Left colon (tissue), 2 donors: ENCODE data around the gene ANKRD50. TPM values are rescaled to one million over a fixed set of nuclear protein-coding genes. Genes with fewer than 3 reads are reported as not detected.

Experiments used
- ATAC-seq: fragments of 200-7000 bp; cut with Tn5 transposase; one replicate; pipeline ENCODE4 v1.9.1; 2020; ENCODE audit warnings: mild to moderate bottlenecking, moderate library complexity
- DNase-seq, 2 donors: peaks; one replicate each; pipeline ENCODE4 v3.0.0-alpha.2; 2020
- intact Hi-C, 2 donors: fragments of 100-400 bp; cut with DNase I in 1 of 2; cut with micrococcal nuclease in 1 of 2; formaldehyde crosslinking; loops; one replicate each; pipeline versions ENCODE4 v1.11.2 to v1.14.0; 2022; cut with DNase I, micrococcal nuclease
- long read RNA-seq: library from polyadenylated mRNA; unstranded; transcript quantifications from one replicate; pipeline ENCODE4 v2.0.0, GENCODE V29; 2021
- total RNA-seq, 2 donors: library from RNA; stranded (reverse); fragmentation: NEBNext Ultra II Directional; extraction: Animal tissue kit (Norgen Biotek cat#: 25700); gene quantifications; one replicate each; pipeline ENCODE4 v1.2.1, GENCODE V29; 2021
- donor health status: DM: no; HTN: no; CAD: no.
- donor health status: DM: yes; HTN: yes; CAD: no.

The ANKRD50 gene
- total RNA-seq, result 10 to 100 TPM in 1 of 2 donors, 1 to 10 TPM in 1; 9.4 to 11.8 TPM
- long read RNA-seq, full-length matches to known transcripts, result 3 of 8 reads
- long read RNA-seq, partial matches to known transcripts, result 4 of 8 reads
- long read RNA-seq, other reads (novel, unspliced or antisense), result 1 of 8 reads

- DNase-seq (peak; percentile 86 to 91), ATAC-seq (peak; percentile 79)
- intact Hi-C loops, result no loop called here
Observed at GRCh38 chr4:124712372-124713184, at the start of gene ANKRD50. Gene ANKRD50 (minus strand): TSS chr4:124712732. CDS start chr4:124710511, 2,221 bp downstream.

DNA sequence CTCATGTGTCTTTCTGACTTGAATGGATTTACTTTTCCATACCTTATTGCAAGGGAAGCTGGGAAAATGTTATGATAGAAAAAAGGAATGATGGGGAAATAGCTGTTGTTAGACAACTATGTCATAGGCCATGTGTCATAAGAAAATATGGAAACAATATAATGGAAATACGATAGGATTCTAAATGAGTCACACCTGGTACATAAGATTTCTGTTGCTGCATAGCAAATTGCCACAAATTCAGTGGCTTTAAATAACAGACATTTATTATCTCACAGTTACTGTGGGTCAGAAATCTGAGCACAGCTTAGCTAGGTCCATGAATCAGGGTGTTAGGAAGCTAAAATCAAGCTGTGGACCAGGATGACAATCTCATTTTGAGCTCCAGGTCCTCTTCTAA, 44.6 kb upstream of the ANKRD50 start:
- no peak for DNase-seq
- ATAC-seq, result no peak
- intact Hi-C loops, result no loop called here

GRCh38 chr4:124754681-124755080, 42.1 kb upstream of the ANKRD50 start:
- ATAC-seq (no peak), DNase-seq (no peak)
- intact Hi-C loops, result no loop called here

GRCh38 chr4:124753941-124754581, 41.5 kb upstream of the ANKRD50 start:
- no peak for DNase-seq
- no peak for ATAC-seq
- intact Hi-C loops, result no loop called here

GRCh38 chr4:124749421-124749820, 36.9 kb upstream of the ANKRD50 start:
- no peak for ATAC-seq

DNA sequence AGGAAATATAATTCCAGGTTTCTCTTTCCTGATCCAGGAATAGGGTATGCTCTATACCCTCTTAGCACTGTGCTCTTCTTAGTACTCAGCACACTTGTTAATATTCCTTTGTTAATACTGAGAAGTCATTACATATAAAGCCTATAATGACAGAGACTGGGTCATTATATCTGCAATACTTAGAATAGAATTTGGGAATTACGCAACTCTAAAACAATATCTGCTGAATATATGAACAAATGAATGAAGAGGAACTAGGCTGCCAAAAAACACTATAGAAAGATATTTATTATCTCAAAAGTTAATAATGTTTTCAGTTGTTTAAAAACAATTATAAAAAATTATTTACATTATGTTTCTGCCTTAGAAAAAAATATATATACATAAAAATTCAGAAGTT, 36.4 kb upstream of the ANKRD50 start:
- ATAC-seq (no peak), DNase-seq (no peak)
- intact Hi-C loops, result no loop called here

More at GRCh38 chr4:124749421-124749820, 36.9 kb upstream of the ANKRD50 start:
- intact Hi-C loops, result no loop called here
- DNase-seq, result no peak

DNA sequence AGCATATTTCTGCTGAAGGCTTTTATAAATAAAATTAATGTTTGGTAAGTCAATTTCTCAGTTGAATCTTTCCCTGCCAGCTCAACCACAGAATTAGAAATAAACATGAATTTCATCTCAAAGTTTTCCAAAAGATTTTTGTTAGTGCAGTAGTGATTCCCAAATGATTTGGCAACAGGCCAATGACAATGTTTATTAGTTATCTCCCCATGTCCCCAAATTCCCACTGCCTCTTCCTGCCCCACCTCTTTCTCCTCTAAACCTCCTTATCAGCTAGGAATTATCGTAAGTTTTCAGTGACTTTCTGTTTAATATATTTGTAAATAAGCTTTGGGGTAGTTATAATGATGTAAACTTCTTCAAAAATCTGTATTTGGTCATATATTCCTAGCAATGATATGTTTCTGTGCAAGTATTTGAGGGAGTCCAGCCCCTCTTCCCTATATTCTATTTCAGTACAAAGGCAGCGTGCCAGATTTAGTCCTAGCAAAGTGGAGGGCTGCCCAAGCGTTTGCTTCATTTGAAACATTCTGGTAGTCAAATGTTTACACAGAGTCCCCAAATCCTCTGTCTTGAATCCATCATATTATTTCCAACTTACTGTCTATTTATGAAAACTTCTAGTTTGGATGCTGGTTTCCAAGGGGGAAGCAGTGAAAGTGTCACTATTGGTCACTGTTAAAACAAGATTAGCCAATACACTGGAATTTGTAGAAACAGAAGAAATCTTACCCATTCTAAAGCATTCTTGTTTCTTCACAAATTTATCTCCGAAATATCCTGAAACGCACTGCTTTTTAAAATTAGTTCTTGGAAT, 33.7 kb upstream of the ANKRD50 start:
- DNase-seq (no peak), ATAC-seq (no peak)
- intact Hi-C loops, result no loop called here

DNA sequence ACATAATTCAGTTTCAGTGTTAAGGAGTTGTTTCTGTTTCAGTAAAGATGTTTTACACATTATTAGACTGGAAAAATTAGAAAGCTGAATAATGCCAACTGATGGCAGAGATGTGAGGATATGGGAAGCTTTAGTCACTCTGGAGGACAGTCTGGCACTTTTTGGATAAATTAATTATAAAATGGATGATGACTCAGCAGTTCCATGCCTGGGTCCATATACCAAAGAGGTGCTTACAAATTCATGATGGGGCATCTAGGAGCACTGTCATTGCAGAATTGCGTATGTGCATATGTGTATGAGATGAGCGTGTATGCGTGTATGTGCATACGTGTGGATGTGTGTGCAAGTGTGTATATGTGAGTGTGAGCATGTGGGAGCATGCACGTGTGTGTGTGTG, 31.2 kb upstream of the ANKRD50 start:
- no peak for ATAC-seq
- no peak for DNase-seq
- intact Hi-C loops, result no loop called here

DNA sequence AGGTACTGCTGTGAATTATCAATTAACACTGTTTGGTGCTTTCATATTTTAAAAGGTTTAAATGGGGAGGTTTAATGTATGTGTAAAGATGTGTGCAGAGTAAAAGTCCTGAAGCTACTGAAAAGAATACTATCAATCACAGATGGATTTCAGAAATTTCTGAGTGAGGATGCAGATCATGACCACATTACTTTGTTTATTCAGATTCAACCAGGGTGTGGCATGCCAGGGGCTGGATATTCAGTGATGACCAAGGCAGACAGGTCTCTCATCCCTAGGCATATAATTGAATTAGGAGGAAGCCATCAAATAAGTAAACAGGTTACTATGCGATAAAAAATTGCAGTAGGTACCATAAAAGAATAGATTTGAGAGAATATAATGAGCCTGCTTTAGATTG, 28.0 kb upstream of the ANKRD50 start:
- intact Hi-C loops, result no loop called here
- ATAC-seq (no peak), DNase-seq (no peak)

DNA sequence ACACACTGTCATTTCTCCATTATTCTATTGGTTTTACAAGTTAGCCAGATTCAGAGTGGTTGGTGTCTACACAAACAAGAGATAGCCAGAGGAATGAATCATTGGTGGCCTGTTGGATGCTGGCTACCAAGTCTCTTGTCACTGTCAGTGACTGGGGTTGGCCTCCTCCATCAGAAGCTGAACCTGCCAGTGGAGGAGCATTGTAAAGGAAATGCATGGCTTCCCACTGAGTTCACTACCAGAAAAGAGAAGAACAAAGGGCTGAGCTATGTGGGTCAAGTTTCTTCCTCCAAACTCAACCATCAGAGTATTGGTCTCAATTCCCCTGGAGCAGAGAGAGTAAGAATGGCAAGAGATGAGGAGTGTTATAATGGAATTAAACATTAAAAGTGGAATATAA, 26.5 kb upstream of the ANKRD50 start:
- no peak for DNase-seq
- intact Hi-C loops, result no loop called here
- no peak for ATAC-seq

DNA sequence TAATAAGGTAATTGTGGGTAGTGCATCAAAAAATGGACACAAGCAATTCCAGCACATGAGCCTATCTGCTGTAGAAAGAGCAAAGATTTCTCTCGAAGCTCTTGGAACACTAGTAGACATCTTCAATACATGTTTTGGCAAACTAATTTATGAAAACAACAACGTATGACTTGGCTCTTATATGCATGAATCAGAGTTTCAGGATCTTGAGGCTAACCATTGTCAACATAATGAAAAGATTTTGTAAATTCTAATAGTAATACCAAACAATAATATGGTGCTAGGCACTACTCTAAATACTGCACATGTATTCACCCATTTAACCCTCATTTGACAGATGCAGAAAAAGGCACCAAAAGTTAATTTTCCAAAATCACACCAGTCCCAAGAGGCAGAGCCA, 25.1 kb upstream of the ANKRD50 start:
- DNase-seq (no peak), ATAC-seq (no peak)
- intact Hi-C loops, result no loop called here

GRCh38 chr4:124736526-124736925, 24.0 kb upstream of the ANKRD50 start:
- intact Hi-C loops, result no loop called here
- DNase-seq (no peak), ATAC-seq (no peak)

- DNase-seq (no peak), ATAC-seq (no peak)
- intact Hi-C loops, result no loop called here
Observed at GRCh38 chr4:124727331-124727890, 14.9 kb upstream of the ANKRD50 start.

DNA sequence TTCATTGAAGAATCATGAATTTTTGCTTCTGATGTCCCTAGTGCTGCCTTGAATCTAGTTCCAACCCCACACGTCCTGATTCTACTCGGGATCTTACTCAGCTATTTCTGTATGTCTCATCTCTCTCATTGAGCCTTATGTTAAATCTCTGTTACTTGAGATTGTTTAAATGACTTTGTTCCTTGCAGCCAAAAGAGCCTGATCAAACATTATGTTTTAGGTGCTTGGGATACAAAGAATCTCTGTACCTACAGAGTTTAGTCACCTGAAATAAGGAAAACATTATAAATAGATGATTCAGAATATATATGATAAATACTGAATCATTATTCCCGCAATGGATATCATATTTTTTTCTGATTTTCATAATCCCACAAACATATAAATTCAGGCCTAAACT, 13.7 kb upstream of the ANKRD50 start:
- DNase-seq (no peak), ATAC-seq (no peak)

DNA sequence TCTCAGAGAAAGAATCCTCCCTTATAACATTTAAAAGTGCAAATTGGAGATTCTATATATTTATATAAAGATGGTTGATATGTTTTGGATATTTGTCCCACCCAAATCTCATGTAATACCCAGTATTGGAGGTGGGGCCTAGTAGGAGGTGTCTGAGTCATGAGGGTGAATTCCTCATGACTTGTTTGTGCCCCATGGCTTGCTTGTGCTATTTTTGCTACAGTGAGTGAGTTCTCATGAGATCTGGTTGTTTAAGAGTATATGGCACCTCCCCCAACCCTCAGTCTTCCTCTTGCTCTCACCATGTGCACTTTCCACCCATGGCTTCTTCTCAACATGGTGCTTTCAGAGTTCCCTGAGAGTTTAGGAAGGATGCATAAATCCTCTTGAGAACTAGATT, 9.5 kb upstream of the ANKRD50 start:
- intact Hi-C loops, result no loop called here
- ATAC-seq (no peak), DNase-seq (no peak)

More for the DNA sequence above, 13.7 kb upstream of the ANKRD50 start:
- intact Hi-C loops, result no loop called here

GRCh38 chr4:124717101-124717500, 4.6 kb upstream of the ANKRD50 start:
- DNase-seq (no peak), ATAC-seq (no peak)
- intact Hi-C loops, result no loop called here

DNA sequence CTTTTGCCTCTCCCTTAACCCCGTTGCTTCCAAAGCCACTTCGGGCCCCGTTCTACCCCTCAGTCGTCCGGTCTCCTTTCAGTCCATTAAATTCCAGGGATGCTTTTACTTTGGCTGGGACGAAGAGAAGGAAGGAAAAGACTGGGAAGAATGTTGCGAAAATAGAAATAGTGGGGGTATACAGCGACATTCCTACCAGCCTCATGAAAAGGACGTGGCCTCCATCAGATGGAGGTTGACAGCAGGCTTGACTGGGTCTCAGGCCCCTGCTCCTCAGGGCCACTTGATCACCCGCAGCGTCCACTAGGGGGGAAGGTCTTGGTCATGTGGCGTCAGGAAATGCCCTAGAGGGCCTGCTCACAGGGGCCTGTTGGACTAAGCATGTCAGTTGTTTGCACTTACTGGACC, 657 bp upstream of the ANKRD50 start:
- intact Hi-C loops, result no loop called here
- peak; percentile 60 to 64 for DNase-seq
- peak; percentile 21 for ATAC-seq

GRCh38 chr4:124711471-124712371, 811 bp downstream of the ANKRD50 start:
- DNase-seq (peak; percentile 75 to 77), ATAC-seq (peak; percentile 80)
- intact Hi-C loops, result no loop called here
